Smooth muscle cell (in vitro differentiated cells): ENCODE data around the gene INF2. TPM values are rescaled to one million over a fixed set of nuclear protein-coding genes. Genes with fewer than 3 reads are reported as not detected.

Source experiments
- DNase-seq: peaks from one replicate; lab custom pipeline; 2025; ENCODE audit not compliant: unreplicated experiment; lab: John Stamatoyannopoulos, UW
- H2AFZ ChIP-seq: fragments of 200-600 bp; sonication (generic); 2 replicates; pipeline ENCODE4 v1.6.0; 2016; ENCODE audit warnings: antibody characterized with exemption, low read depth, mild to moderate bottlenecking
- H3F3A ChIP-seq: fragments of 200-600 bp; sonication (generic); 2 replicates; pipeline ENCODE4 v1.6.0; 2017; ENCODE audit warnings: antibody characterized with exemption, low read depth
- H3K27ac ChIP-seq: fragments of 200-600 bp; sonication (generic); 2 replicates; pipeline ENCODE4 v1.5.1; 2016; ENCODE audit warnings: low read depth, mild to moderate bottlenecking
- H3K27me3 ChIP-seq: fragments of 200-600 bp; sonication (generic); 2 replicates; pipeline ENCODE4 v1.6.1; 2016; ENCODE audit warnings: low read depth, mild to moderate bottlenecking
- H3K36me3 ChIP-seq: fragments of 200-600 bp; sonication (generic); 2 replicates; pipeline ENCODE4 v1.5.1; 2016; ENCODE audit warnings: low read depth
- H3K4me1 ChIP-seq: fragments of 200-600 bp; sonication (generic); 2 replicates; pipeline ENCODE4 v1.5.1; 2016; ENCODE audit warnings: low read depth
- H3K4me2 ChIP-seq: fragments of 200-600 bp; sonication (generic); 2 replicates; pipeline ENCODE4 v1.6.0; 2016; ENCODE audit warnings: mild to moderate bottlenecking
- H3K4me3 ChIP-seq: fragments of 200-600 bp; sonication (generic); 2 replicates; pipeline ENCODE4 v1.5.1; 2016; ENCODE audit warnings: mild to moderate bottlenecking
- H3K79me2 ChIP-seq: fragments of 200-600 bp; sonication (generic); 2 replicates; pipeline ENCODE4 v1.6.0; 2016; ENCODE audit warnings: low read depth, mild to moderate bottlenecking
- H3K9ac ChIP-seq: fragments of 200-600 bp; sonication (generic); 2 replicates; pipeline ENCODE4 v1.6.0; 2016; ENCODE audit warnings: low read depth
- H3K9me3 ChIP-seq: fragments of 200-600 bp; sonication (generic); replicated peaks from 2 replicates; pipeline ENCODE4 v1.5.1; 2016; ENCODE audit warnings: low read depth
- H4K20me1 ChIP-seq: fragments of 200-600 bp; sonication (generic); 2 replicates; pipeline ENCODE4 v1.6.0; 2016; ENCODE audit warnings: low read depth
- WGBS: methylation state at CpG from one replicate; pipeline ENCODE4 v1.1.7; 2016; ENCODE audit warnings: low lambda C conversion rate; 5-methylcytosine and 5-hydroxymethylcytosine counted together
- polyA plus RNA-seq: library from polyadenylated mRNA; unstranded; fragments of >200 nt; fragmentation: Nextera tagmentation; extraction: Ambion mirVana; gene quantifications from 2 replicates; pipeline ENCODE4 v1.2.1, GENCODE V29; 2016
- total RNA-seq: library from RNA; depleted of rRNA; stranded (reverse); fragments of >200 nt; gene quantifications from 2 replicates; pipeline ENCODE4 v1.2.3, GENCODE V29; 2014
- TF ChIP-seq, protein P1 (sequence below): fragments of 200-600 bp; sonication (generic); IDR thresholded peaks from 2 replicates; pipeline ENCODE4 v1.5.1; 2017; ENCODE audit warnings: borderline replicate concordance, mild to moderate bottlenecking, antibody characterized with exemption; ENCODE audit not compliant: insufficient read depth, poor library complexity, severe bottlenecking

The INF2 gene
- total and polyA plus RNA-seq, 2 experiments from 2014 or later = 19.9 to 29.8 TPM

DNA sequence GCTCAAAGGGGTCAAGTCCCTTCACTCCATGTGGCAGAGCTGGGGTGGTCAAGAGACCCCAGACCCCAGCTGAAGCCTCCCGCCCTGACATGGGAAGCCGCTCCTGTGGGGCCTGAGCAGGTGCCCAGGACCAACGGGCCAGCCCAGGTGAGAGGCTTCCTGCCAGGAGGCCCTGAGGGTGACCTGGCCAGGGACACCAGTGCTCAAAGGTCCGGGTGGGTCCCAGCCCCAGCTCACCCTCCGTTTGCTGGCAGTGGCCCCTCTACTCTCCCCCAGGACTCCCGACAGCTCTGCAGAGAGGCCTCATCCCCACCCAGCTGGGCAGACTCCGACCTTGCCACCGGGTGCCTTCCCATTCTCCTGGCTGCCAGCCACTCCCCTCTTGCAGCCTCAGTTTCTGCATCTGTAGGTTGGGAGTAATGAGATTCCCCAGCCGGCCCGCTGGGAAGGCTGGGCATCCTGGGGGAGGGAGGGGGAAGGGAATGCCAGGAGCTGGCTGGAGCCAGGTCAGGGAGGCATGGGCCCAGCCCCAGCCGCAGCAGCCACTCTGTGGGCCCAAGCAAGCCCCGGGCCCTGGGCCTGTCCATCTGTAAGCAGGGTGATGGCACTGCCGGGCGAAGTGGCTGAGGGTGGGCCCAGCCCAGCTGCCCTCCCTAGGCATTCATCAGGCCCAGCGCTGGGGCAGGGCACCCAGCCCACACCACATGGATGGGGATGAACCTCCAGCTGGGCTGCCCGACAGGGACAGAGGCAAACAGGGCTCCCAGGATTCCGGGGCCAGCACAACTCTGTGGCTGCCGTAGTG is 10.3 kb upstream of the INF2 start:
- no peak overlapping the region for H2AFZ ChIP-seq
- H3K79me2 ChIP-seq = no peaks in the 10 kb centered on the region
- H3K4me2 ChIP-seq = peak overlapping the region; percentile 90
- peaks cover 12% of the 10 kb centered on the region for H3F3A ChIP-seq
- 86% methylated on average over 18 of the region's 18 CpGs for WGBS
- no peak overlapping the region for H3K4me3 ChIP-seq
- no peaks in the 10 kb centered on the region for H3K9me3 ChIP-seq
- H3K27ac ChIP-seq = peak overlapping the region; percentile 100
- no peaks in the 10 kb centered on the region for H4K20me1 ChIP-seq
- H3K4me1 ChIP-seq = peaks cover 51% of the 10 kb centered on the region
- TF ChIP-seq, protein P1, sequence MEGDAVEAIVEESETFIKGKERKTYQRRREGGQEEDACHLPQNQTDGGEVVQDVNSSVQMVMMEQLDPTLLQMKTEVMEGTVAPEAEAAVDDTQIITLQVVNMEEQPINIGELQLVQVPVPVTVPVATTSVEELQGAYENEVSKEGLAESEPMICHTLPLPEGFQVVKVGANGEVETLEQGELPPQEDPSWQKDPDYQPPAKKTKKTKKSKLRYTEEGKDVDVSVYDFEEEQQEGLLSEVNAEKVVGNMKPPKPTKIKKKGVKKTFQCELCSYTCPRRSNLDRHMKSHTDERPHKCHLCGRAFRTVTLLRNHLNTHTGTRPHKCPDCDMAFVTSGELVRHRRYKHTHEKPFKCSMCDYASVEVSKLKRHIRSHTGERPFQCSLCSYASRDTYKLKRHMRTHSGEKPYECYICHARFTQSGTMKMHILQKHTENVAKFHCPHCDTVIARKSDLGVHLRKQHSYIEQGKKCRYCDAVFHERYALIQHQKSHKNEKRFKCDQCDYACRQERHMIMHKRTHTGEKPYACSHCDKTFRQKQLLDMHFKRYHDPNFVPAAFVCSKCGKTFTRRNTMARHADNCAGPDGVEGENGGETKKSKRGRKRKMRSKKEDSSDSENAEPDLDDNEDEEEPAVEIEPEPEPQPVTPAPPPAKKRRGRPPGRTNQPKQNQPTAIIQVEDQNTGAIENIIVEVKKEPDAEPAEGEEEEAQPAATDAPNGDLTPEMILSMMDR = no peak
- H3K9ac ChIP-seq = peak overlapping the region; percentile 76
- no peak for DNase-seq
- H3K27me3 ChIP-seq = no peaks in the 10 kb centered on the region
- no peaks in the 10 kb centered on the region for H3K36me3 ChIP-seq

DNA sequence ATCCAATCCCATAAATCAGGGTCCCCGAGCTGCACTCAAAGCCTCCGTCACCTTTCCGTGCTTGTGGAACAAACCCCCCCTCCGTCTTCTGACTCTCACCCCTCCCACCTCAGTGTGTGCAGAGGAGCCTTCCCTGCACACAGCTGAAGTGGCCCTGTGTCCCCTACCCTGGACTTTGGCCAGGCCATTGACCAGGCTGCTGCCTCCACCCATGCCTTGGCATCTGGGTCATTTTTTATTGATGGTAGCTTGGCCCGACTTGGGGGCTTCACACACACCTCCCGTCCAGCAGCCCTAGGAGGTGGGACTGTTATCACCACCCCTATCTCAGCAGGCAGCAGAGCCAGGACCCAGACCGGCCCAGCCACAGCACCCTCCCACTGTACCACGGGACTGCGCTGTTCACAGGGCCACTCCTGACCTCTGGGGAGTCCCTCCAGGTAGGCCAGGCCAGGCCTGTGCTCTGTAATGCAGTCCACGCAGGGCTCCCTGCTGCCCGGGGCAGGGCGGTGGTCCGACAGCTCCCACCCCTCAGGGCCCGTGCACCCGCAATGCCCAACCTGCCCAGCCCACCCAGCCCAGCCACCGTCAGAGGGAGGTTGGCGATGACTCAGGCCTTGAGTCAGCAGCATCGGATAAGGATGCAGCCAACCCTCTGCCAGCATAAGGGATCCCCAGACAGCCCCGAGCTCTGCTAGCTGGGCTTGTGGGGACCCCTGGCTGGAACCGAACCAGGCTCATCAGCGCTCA is 9.2 kb upstream of the INF2 start:
- DNase-seq = no peak
- 35% methylated on average over 17 of the region's 21 CpGs for WGBS
- Histone ChIP-seq H3K9ac (peak overlapping the region; percentile 99), H3K9me3 (no peaks in the 10 kb centered on the region), H3K4me3 (peak overlapping the region; percentile 16), H3K27ac (peak overlapping the region; percentile 100), H2AFZ (no peak overlapping the region), H3K4me2 (peak overlapping the region; percentile 84), H3K4me1 (peaks cover 51% of the 10 kb centered on the region), H3F3A (peaks cover 17% of the 10 kb centered on the region), H3K36me3 (no peaks in the 10 kb centered on the region), H3K27me3 (no peaks in the 10 kb centered on the region), H3K79me2 (no peaks in the 10 kb centered on the region), H4K20me1 (no peaks in the 10 kb centered on the region)
- TF ChIP-seq, protein P1 = no peak

DNA sequence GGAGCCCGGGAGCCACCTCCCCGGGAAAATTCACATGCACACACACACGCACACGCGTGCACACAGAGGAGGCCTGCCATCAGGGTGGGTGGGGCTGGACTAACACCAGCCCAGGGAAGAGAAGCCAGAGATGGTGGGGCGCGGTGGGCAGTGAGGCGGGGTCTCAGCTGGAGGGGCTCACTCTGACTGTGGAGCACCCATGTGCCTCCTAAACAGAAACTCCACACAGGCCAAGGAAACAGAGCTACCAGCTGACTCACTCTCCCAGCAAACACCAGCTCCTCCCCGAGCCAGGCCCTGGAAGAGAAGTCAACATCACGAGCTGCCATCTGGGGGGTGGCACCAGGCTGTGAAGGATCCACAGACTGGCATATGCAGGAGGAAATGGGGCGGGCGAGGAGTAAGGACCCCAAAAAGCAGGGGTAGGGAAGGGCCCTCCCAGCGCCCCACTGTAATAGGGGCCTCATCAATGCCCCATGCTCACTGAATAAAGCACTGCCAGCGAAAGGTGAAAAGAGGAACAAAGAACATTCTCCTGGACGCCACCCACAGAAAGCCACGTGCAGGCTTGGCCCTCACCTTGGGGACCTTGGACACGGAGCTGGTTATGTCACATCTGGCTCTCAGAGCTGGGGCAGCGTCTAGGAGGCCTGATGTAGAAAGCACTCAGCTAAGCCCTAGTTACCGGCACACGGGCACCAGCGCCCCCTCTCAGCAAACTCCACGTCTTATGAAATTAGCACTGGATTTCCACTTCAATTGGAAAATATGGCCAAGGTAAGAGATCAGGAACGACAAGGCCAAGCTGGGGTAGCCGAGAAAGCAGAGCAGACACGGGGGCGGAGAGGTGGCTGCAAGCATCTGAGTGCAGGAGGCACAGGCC is 8.4 kb upstream of the INF2 start:
- Histone ChIP-seq H3K9ac (peak overlapping the region; percentile 99), H3K27me3 (no peaks in the 10 kb centered on the region), H3F3A (peaks cover 17% of the 10 kb centered on the region), H3K79me2 (no peaks in the 10 kb centered on the region), H3K4me3 (peak overlapping the region; percentile 16), H2AFZ (peak overlapping the region; percentile 17), H3K27ac (peak overlapping the region; percentile 100), H3K9me3 (no peaks in the 10 kb centered on the region), H4K20me1 (no peaks in the 10 kb centered on the region), H3K36me3 (no peaks in the 10 kb centered on the region), H3K4me2 (peak overlapping the region; percentile 84), H3K4me1 (peaks cover 51% of the 10 kb centered on the region)
- no peak for DNase-seq
- 39% methylated on average over 26 of the region's 26 CpGs for WGBS
- TF ChIP-seq, protein P1 = no peak
